H1 (cell line): ENCODE measurements around the gene PRKCA. TPM values are rescaled to one million over a fixed set of nuclear protein-coding genes. Genes with fewer than 3 reads are reported as not detected.

Experiments used
- EP300 ChIP-seq, 2 experiments: IDR thresholded peaks; 1 replicate in 1 of 2; 2 replicates in 1 of 2; pipeline ENCODE4 v1.6.1; 2011 to 2012; ENCODE audit warnings: low read depth in 2 of 2, low read length in 2 of 2, mild to moderate bottlenecking in 2 of 2, borderline replicate concordance in 1 of 2, inconsistent platforms in 1 of 2, moderate library complexity in 1 of 2
- GABPA ChIP-seq: IDR thresholded peaks from 2 replicates; pipeline ENCODE4 v1.6.1; 2011; ENCODE audit warnings: mild to moderate bottlenecking, low read length, moderate library complexity, borderline replicate concordance; ENCODE audit not compliant: insufficient read depth
- HDAC6 ChIP-seq: IDR thresholded peaks from one replicate; pipeline ENCODE4 v1.7.1; 2012; ENCODE audit warnings: low read depth, mild to moderate bottlenecking, inconsistent platforms, low read length, moderate library complexity
- JUN ChIP-seq: IDR thresholded peaks from 2 replicates; pipeline ENCODE4 v1.6.1; 2011; ENCODE audit warnings: low read depth, mild to moderate bottlenecking, improper control_type of control experiment, low read length
- NANOG ChIP-seq: IDR thresholded peaks from 2 replicates; pipeline ENCODE4 v1.6.1; 2011; ENCODE audit warnings: low read length, low read depth, mild to moderate bottlenecking, inconsistent platforms; ENCODE audit not compliant: insufficient read depth, poor library complexity, severe bottlenecking
- polyA plus RNA-seq, 7 experiments: library from polyadenylated mRNA; depleted of rRNA in 3 of 7; stranded (reverse) in 5 of 7; unstranded in 2 of 7; fragments of >200 nt in 5 of 7; fragments of 200-250 nt in 2 of 7; gene quantifications; 1 replicate in 5 of 7; 2 replicates in 1 of 7; 4 replicates in 1 of 7; pipeline versions ENCODE4 v1.2.1 to v1.2.3, GENCODE V29; 2011 to 2013; ENCODE audit warnings: missing spikeins in 2 of 7, mixed read lengths in 2 of 7
- total RNA-seq: library from RNA; stranded (reverse); fragmentation: NEBNext Ultra II Directional; extraction: Animal tissue kit (Norgen Biotek cat#: 25700); gene quantifications from 2 replicates; pipeline ENCODE4 v1.2.1, GENCODE V29; 2021

PRKCA gene
- total and polyA plus RNA-seq, 2 of the 8 experiments (the other 6 are each of a cell fraction or from before 2014, with no cell fraction given) = 5.8 to 17.8 TPM

GRCh38 chr17:66306446-66306845 lies 4.0 kb downstream of the PRKCA start (continued):
- TF ChIP-seq NANOG (no peak), HDAC6 (no peak), JUN (no peak), EP300 (IDR thresholded peaks at IDR 0.05; ENCODE audit: borderline replicate concordance in 1 of 2, low read depth in 2 of 2, low read length in 2 of 2) (no peak), GABPA (no peak)
- TF ChIP-seq, all 59 proteins: peak for 0
